WERI-Rb-1 (cell line): ENCODE measurements around the gene CISD1.
A peak's percentile ranks its signal among the peaks of the same experiment; 100 is the strongest.

ENCODE experiments used
- DNase-seq: peaks from one replicate; pipeline ENCODE4 v3.0.0-alpha.2; 2020
- H3K27ac ChIP-seq: fragments of 250-450 bp; sonication (Bioruptor Pico); 2 replicates; pipeline ENCODE4 v1.5.1; 2020; ENCODE audit warnings: mild to moderate bottlenecking, moderate library complexity
- H3K27me3 ChIP-seq: fragments of 250-450 bp; sonication (Bioruptor Pico); 2 replicates; pipeline ENCODE4 v1.5.1; 2021; ENCODE audit warnings: mild to moderate bottlenecking, low read depth, moderate library complexity; ENCODE audit not compliant: insufficient read depth, severe bottlenecking
- H3K36me3 ChIP-seq: fragments of 250-450 bp; sonication (Bioruptor Pico); 2 replicates; pipeline ENCODE4 v1.5.1; 2020; ENCODE audit warnings: mild to moderate bottlenecking, moderate library complexity
- H3K4me3 ChIP-seq: 2 replicates; pipeline ENCODE4 v1.5.1; 2011; ENCODE audit warnings: low read depth, mild to moderate bottlenecking, control low read depth, low read length
- H3K9me3 ChIP-seq: fragments of 250-450 bp; sonication (Bioruptor Pico); 2 replicates; pipeline ENCODE4 v1.5.1; 2021; ENCODE audit warnings: mild to moderate bottlenecking, moderate library complexity; ENCODE audit not compliant: severe bottlenecking
- TF ChIP-seq, protein P1 (sequence below): IDR thresholded peaks from 2 replicates; pipeline ENCODE4 v1.5.1; 2011; ENCODE audit warnings: low read depth, mild to moderate bottlenecking, control low read depth, inconsistent platforms, low read length

CISD1 gene

GRCh38 chr10:58335306-58336005 lies 66.5 kb downstream of the CISD1 start:
- no peaks in the 10 kb centered on the region for H3K9me3 ChIP-seq
- no peaks in the 10 kb centered on the region for H3K36me3 ChIP-seq
- no peaks in the 10 kb centered on the region for H3K27me3 ChIP-seq
- peak overlapping the region; percentile 81 for H3K27ac ChIP-seq
- peak overlapping the region; percentile 85 for H3K4me3 ChIP-seq
- TF ChIP-seq, protein P1, sequence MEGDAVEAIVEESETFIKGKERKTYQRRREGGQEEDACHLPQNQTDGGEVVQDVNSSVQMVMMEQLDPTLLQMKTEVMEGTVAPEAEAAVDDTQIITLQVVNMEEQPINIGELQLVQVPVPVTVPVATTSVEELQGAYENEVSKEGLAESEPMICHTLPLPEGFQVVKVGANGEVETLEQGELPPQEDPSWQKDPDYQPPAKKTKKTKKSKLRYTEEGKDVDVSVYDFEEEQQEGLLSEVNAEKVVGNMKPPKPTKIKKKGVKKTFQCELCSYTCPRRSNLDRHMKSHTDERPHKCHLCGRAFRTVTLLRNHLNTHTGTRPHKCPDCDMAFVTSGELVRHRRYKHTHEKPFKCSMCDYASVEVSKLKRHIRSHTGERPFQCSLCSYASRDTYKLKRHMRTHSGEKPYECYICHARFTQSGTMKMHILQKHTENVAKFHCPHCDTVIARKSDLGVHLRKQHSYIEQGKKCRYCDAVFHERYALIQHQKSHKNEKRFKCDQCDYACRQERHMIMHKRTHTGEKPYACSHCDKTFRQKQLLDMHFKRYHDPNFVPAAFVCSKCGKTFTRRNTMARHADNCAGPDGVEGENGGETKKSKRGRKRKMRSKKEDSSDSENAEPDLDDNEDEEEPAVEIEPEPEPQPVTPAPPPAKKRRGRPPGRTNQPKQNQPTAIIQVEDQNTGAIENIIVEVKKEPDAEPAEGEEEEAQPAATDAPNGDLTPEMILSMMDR: no peak
- DNase-seq: peak; percentile 34

DNA sequence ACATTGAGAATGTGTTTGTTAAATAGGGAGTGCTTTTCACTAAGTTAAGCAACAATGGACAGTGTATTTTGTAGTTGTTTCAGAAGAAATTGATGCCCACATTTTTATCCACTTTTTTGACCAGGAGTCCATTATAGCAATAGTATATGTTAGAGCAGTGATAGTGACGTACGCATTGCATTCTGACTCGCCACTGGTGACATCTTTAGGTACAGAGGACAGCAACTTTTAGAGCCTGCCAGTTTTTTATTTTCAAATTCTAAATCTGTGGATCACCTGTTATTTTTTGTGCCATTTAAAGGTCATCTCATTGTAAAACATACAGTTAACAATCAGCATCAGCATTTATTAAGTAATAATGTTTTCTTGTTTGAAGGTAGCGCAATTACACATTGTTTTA lies 67.3 kb downstream of the CISD1 start:
- no peak overlapping the region for H3K27ac ChIP-seq

More for the DNA sequence above, 67.3 kb downstream of the CISD1 start:
- TF ChIP-seq, protein P1: no peak
- Histone ChIP-seq H3K9me3 (no peaks in the 10 kb centered on the region), H3K27me3 (no peaks in the 10 kb centered on the region), H3K4me3 (no peak overlapping the region), H3K36me3 (no peaks in the 10 kb centered on the region)
- DNase-seq: no peak
